ENCODE results near the gene DOK4.

The DOK4 gene

DNA sequence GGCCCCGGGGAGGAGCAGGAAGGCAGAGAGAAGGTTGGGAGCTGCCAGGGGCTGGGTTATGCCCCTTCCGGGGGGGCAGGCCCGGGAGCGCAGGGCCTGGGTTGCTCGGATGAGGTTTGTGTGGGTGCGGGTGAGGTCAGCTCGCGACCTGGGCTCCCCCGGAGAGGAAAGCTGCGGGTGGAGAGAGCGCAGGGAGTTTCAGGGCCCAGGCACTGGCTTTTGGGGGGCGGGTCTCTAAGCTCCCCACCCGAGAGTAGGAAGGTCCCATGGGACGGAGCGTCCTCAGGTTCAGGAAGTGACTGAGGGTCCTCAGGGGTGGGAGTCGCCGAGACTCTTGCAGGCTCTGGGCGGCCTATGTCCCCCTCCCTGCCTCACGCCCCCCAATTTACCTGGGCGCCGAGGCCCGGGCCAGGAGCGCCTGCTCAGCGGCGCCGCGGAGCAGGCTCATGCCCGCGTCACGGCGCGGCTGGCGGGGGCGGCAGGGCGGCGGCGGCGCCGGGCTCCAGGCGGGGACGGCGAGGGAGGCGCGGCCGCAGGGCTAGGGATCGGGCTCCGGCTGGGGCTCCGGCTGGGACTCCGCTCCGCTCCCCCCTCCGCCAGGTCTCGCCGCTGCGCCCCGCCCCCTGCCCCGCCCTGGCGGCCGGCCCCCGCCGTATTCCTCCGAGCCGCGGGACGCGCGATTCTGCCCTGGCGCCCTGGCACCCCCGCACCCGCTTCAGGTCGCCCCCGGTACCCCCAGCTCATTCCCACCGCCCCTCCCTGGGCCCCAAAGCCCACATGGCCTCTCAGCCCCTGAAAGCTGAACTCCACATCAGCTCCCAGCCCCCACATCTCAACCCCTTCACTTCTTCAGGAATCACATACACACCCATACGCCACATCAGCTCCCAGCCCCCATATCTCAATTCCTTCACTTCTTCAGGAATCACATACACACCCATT, at the start of gene DOK4:
Gene DOK4 (minus strand): TSS at position 578 of the 942 bp plus-strand sequence. CDS start 6,986 bp downstream, outside the sequence.
- DNase-seq: peak; percentile 35 to 57

DNA sequence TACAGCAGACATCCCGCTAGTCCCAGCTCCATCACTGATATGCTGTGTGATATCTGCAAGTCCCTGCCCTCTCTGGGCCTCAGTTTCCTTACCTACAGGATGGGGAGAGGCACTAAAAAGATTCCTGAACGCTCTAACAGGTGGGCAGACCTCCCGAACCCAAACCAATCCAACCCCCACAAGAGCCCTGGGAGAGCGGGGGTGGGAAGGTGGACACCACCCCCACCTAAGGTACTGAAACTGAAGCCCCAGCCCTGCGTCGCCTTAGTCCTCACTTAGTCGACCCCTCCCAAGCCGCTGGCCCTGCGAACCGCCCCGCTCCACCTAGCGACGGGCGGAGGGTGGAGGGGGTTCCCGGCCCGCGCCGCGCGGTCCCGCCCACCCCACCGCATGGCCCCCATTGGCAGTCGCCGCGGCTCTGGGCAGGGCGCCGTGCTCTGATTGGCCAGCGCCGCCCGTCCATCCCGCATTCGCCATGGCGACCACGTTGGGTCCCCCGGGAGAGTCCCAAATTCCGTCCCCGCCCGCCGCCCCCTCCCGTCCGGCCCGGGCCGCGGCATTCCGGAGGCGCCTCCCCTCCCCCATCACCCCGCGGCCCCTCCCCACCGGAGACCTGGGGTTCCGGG, 49.5 kb upstream of the DOK4 start:
- DNase-seq: peak; percentile 66 to 84

DNA sequence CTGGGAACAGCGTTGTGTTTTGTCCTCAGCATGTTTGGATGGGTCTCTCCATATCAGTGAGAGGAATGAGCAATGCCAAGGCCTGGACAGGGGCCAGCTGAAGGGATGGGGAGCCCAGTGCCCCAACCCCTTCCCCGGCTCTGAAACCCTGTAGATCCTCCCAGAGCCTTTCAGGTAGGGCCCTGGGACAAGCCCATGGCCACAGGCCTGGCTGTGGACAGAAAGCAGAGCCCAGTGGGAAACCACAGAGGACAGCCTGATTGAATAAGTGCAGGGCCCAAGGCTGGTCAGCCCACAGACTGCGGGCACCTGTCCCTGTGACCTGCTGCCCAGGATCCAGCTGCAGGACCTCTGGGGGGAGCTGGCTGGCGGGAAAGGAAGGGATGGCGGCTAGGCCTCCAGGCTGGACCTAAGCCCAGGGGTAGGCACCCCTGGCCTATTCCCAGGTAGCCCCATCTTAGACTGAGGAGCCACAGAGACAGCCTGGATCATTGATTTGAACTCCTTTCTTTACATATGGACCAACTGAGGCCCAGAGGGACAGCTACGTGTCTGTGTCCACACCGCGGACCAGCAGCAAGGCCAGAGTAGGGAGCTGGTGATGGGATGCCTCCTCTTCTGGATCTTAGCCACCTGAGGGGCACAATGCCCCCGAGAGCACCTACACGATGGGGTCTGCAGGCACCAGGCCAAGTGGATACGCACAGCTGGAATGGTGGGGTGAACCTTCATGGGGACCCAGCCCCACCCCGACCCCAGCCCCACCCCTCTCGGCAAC, 48.8 kb upstream of the DOK4 start:
- peak in 1 of 2 experiments; percentile 16 for DNase-seq

DNA sequence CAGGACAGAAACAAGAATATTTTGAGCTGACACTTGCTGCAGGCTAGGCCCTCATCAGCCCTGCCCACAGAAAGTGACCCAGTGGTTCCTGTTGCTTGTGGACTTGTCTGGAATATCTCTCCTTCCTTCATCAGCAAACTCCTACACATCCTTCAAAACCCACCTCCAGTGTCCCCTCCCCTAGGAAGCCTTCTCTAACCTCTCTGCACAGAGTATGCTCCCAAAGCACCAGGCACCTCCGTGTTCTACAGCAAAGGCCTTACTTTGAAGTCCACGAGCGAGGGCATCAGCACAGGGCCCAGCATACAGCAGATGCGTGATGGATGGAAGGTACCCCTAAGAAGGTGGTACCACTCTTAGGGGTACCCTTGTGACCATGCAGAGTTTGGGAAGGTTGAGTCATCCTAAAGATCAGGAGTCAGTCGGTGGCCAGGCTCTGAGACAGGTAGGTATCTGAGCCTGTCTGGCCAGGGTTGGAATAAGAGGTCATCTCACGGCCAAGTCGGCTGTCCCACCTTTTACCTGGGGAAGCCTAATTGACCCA, 48.1 kb upstream of the DOK4 start:
- no peak for DNase-seq

DNA sequence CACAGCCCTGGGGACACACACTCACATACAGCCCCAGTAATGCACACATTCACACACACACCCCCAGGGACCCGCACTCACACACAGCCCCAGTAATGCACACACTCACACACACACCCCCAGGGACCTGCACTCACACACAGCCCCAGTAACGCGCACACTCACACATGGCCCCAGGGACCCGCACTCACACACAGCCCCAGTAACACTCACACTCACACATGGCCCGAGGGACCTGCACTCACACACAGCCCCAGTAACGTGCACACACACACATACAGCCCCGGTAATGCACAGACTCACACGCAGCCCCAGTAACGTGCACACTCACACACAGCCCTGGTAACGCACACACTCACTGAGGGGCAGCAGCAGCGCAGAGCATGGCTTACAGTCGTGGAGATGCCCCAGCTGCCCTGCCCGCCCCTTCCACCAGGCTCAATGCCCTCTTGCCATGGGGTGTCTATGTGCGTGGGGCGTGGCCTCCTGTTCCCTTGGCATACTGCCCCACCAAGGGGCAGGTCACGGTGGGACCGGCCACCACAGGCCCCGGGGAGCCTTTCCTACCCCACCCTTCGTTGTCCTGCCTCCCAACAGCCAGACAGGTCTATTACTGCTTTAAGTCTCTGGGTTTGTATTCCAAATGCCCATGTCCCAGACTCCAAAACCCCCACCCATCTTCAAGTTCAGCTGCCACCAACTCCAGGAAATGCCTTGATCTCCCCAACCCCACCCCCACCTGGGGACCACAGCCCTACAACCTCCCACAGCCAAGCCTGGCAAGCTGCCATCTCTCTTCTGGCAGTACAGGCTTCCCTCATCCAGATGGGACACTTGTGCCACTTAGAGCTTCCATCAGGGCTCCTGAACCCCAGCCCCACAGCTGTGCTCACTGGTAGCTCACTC, 47.4 kb upstream of the DOK4 start:
- DNase-seq: peak; percentile 68 to 90

DNA sequence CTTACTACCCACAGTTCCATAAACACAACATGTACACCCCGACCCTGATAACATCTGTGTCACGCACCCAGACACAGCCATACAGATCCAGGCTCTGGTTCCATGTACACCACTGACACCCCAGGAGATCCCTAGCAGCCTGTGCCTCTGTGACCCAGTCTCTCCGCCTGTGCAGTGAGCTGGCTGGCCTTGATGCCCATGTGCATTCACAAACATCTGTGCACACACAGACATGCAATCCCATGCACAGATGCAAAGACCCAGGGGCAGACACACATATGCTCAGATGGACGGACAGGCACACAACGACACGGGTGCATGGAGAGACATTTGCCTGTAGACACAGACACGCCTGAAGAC, 46.0 kb upstream of the DOK4 start:
- DNase-seq: no peak

DNA sequence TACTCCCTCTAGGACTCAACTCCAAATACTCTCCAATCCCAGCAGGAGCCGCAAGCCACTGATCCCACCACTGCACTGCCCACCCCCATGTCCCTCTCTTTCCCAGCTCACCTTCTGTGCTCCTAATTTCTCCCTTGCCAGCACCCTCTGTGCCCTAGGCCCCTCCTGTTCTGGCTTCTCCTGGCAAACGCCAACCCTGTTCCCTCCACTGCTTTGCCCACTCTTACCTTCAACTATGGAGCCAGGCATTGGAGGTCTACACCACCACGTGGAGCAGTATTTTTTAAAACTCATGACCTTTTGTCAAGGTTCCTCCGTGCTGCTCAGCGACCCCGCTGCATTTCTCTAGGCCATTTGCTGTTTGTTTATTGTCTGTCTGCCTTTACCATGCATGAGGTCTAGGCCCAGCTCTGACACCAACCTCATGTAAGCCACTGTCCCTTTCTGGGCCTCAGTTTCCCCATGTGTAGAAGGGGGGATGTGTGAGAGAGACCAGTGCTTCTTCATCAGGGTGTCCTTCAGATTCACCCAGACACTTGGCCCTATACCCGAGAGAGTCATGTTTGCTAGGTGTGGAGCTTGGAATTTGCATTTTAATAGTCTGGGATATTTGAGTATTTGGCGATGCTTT, 45.5 kb upstream of the DOK4 start:
- DNase-seq: no peak

DNA sequence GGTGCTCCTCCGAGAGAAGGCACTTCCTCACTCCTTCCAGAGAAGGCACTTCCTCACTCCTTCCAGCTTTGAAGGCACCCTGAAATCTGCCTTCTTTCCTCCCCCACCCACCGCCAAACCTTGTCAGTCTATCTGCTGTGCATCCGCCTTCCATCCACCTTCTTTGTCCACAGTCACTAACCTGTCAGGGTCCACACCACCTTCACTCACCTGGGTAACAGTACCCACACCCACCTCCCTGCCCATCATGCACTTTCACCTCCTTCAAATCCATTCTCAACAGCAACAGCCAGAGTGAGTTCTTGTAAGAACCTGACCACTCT, 44.9 kb upstream of the DOK4 start:
- DNase-seq: no peak

DNA sequence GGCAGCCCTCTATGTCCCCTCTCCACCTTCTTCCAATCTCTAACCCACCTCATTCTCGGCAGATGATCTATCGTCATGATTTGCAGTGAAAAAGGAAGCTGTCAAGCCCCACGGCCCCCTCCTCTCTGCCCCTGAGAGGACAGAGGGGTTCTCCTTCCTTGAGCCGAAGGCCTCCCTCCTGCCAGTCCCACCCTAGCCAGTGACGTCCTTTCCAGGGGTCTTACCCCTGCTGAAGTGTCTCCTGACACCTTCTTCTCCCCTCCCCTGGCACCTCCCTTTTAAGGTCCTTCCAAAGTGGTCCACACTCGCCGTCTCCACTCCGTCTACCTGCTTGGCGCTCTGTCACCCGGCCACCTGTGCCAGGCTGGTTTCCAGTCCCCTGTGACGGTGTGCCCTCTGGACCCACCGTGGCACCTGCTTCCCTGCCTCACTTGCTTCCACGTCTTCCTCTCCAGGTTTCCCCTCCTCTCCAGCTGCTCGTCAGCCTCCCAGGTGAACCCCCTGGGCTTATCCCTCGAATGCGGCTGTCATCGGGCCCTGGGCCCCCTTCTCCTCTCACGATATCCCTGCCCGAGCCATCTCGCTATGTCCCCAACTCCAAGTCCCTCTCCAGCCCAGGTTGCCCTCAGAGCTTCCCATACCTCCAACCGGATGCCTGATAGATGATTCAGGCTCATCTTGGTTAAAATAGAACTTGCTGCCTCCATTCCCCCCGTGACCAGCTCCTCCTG, 44.4 kb upstream of the DOK4 start:
- DNase-seq: no peak

DNA sequence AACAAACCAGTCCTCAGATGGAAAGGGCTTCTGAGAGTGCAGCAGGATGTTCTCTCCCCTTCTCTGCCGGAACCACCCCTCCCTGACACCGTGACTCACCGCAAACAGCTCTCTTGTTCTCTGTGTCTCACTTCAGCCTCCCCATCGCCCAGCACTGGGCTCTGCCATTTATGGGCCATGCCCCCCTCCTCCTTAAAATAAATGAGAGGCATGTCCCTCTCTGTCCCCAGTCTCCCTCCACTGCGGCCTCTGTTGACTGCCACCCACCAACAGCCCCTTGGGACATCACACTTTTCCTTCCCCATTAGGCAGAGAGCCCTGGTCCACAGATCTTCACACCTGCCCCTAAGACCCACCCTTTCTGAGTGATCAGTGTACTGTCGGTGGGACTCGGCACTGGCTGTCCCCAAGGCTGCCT, 43.8 kb upstream of the DOK4 start:
- no peak for DNase-seq

DNA sequence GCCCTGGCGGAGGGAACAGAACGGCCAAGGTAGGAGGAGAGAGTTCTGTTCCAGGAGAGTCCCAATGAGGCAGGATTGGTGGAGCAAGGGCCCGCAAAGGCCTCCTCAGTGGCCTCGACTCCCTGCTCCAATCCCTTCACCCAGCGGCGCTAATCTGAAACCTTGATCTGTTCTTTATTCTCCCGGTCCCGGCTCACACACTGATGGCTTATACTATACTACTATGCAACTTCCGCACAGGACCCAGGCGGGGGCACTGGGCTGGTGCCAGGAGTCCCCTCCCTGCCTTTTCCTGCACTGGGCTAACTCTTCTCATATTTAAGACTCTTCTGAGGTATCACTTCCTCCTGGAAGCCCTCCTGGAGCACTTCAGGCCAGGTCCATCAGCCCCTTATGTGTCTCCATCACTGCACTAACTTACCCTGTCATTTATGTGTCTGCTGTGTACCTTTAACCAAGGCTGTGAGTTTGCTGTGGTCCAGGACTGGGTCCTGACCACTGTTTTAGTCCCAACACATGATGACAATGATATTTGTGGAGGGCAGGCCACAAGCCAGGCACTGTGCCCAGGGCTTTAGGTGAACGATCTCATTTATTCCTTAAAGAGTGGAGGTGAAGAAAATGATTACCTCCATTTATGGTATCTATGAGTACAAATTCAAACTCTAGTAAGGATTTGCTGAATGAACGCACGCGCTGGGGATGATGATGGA, 43.3 kb upstream of the DOK4 start:
- no peak for DNase-seq

DNA sequence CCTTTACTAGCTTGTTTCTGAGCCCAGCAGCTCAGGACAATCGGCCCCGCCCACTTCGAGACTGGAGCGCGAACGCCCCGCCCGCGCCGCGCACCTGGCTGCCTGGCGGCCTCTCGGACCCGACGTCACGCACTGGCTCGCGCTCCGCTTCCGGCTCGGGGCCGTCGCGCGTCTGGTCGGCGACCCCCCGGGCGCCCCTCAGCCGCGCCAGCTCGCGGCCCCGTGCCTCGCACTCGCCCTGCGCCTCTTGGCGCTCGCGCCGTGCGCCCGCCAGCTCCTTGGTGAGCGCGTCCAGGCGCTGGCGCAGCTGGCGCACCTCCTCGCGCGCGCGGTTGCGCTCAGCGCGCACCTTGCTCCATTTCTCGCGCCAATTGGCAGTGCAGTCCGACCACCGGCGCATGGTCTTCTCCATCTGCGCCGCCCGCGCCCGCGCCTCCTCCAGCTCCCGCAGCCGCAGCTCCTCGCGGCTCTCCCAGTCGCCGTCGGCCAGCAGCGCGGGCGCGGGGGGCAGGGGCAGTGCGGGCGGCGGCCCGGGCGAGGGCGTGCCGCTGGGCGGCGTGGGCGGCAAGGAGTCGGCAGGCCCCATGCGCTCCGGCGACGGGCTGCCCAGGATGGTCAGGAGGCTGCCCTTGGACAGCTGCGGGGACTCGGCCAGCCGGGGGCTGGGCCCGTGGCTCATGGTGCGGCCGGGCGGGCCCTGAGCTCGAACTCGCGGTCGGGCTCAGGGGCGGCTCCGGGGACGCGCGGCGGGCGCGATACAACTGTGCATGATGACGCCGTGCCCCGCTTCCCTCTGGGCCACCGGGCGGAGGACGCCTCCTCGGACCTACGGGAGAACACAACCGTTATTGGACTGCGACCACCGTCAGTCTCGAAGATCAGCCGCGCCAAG, 42.5 kb upstream of the DOK4 start:
- no peak for DNase-seq

DNA sequence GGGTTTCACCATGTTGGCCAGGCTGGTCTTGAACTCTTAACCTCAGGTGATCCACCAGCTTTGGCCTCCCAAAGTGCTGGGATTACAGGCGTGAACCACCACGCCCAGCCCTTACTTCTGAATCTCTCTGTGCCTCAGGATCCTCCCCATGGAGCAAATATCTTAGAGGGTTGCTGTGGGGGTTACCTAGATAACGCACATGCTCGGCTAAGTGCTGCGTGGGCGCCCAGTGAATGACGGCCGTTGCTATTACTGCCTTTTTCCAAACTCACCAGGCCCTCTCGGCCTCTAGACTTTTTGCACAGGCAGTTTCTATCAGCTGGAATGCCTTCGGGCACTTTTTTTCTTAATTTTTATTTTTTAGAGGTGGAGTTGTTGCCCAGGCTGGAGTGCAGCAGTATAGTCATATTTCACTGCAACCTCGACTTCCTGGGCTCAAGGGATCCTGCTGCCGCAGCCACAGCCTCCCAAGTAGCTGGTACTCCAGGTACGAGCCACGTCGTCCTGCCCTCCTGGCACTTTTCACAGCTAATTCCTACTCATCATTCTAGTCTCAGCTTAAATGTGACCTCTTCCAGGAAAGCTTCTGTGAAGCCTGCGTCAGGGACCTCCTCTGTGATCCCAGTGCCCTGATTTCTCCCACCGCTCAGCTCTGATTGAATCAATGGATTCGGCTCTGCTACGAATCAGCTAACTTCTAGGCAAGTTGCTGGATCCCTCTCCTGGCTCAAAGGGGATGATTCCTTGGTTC, 41.5 kb upstream of the DOK4 start:
- no peak for DNase-seq

DNA sequence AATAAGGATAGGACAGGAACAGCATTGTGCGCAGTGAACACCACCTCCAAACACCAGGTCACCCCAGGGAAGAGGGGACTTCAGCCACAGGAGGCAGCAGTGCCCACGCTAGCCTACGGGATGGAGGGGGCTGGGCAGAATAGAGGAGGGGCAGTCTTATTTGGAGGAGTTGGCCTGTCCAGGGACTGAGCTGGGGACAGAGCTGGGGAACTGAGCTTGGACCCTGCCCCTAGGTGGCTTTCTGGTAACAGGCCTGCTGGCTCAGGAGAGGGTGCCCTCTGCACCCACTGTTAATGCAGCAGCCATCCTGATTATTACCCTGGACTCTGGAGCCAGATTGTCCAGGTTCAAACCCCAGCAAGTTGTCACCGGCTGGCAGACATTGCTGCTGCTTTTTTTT, 40.7 kb upstream of the DOK4 start:
- DNase-seq: no peak

DNA sequence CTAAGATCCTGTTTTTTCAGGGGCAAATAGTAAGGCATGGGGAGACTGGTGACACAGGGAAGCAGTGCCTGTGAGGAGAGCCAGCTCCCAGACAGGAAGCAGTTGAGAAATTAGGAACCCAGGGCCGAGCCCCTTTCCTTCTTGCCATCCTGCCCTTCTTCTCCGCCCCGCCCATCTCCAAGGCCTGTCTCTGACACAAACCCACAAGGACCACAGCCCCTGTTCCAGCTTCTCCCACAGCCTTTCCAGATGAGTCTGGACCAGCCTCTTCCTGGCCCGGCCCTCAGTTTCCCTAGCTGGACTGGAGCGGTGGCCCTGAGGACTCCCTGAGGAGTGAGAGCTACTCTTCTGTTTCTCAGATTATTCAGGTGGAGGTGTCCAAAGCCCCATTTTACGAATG, 40.2 kb upstream of the DOK4 start:
- DNase-seq: no peak

DNA sequence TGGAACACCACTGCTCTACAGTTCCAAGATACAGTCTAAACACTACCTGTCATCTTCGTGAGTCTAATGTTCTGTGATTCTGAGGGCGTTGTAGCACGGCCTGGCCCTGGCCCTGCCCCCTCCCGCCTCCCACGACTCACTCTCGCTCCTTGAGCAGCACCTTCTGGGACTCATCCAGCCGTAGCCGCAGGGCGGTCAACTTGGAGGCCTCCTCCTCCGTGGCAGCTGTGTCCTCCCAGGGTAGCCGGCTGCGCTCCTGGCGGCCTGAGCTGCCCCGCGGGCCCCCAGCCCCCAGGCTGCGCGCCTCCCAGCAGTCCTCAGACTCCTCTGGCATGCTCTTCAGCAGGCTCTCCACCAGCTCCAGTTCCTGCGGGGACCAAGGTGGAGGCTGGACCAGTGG, 39.5 kb upstream of the DOK4 start:
- DNase-seq: no peak

DNA sequence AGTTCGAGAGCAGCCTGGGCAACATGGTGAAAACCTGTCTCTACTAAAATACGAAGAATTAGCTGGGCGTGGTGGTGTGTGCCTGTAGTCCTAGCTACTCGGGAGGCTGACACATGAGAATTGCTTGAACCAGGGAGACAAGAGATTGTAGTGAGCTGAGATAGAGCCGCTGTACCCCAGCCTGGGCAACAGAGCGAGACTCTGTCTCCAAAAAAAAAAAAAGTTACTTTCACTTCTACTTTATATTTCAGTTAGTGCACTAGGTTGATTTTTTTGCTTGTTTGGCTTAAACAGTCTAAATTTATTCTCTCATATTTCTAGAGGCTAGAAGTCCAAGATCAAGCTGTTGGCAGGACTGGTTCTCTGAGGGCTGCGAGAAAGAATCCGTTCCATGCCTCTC, 36.7 kb upstream of the DOK4 start:
- no peak for DNase-seq

DNA sequence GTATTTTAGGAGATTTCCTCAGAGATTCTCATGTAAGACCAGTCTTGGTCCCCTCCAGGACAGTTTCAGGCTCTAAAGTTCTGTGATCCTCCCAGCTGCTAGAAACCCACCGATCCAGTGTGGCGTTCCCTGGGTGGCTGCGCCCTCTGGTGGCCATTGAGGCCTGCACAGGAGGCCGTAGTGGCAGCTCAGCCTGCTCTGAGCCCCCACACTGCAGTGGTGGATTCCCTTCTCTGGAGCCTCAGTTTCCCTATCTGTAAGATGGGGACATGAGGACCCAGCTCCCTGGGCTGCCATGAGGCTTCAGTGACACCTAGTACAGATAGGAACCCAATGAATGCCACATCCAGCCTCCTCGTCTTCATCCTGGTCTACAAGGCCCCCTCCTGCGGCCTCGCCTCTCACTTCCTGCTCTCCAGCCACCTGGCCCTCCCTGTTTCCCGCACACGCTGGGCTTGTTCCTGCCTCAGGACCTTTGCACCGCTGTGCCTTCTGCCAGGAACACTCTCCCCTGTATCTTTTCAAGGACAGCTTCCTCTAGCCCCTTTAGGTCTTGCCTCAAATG, 33.6 kb upstream of the DOK4 start:
- DNase-seq: peak; percentile 56 to 67

Data from NCI-H524 (cell line).